Testis (tissue), 3 donors: ENCODE measurements around the gene FNDC5. TPM values are rescaled to one million over a fixed set of nuclear protein-coding genes. Genes with fewer than 3 reads are reported as not detected.

ENCODE experiments used
- DNase-seq: peaks from one replicate; pipeline ENCODE4 v3.0.0-alpha.2; 2019
- H3K27ac ChIP-seq, 2 donors: fragments of 200-600 bp; sonication (generic); one replicate each; pipeline ENCODE4 v1.5.1; 2019
- H3K27me3 ChIP-seq: fragments of 200-600 bp; sonication (generic); one replicate; pipeline ENCODE4 v1.5.1; 2019
- H3K36me3 ChIP-seq: fragments of 200-600 bp; sonication (generic); one replicate; pipeline ENCODE4 v1.5.1; 2017; ENCODE audit warnings: low read depth; ENCODE audit errors: missing control alignments
- H3K4me1 ChIP-seq: fragments of 200-600 bp; sonication (generic); one replicate; pipeline ENCODE4 v1.5.1; 2019
- H3K4me3 ChIP-seq, 2 donors: fragments of 200-600 bp; sonication (generic); one replicate each; pipeline ENCODE4 v1.5.1; 2017 to 2019
- H3K9me3 ChIP-seq: fragments of 200-600 bp; sonication (generic); one replicate; pipeline ENCODE4 v1.5.1; 2017
- CTCF ChIP-seq, 3 experiments: fragments of 450-650 bp in 2 of 3; fragments of 200-600 bp in 1 of 3; sonication (generic) in 1 of 3; IDR thresholded peaks; one replicate each; pipeline ENCODE4 v1.5.1; 2016 to 2019; ENCODE audit warnings: antibody characterized with exemption in 3 of 3, mild to moderate bottlenecking in 2 of 3, moderate library complexity in 1 of 3
- POLR2A ChIP-seq: fragments of 450-650 bp; IDR thresholded peaks from one replicate; pipeline ENCODE4 v1.6.1; 2017; ENCODE audit warnings: antibody characterized with exemption, mild to moderate bottlenecking, moderate library complexity
- WGBS, 2 donors: methylation state at CpG; one replicate each; pipeline ENCODE4 v1.1.5; 2018; 5-methylcytosine and 5-hydroxymethylcytosine counted together
- intact Hi-C: fragments of 100-400 bp; cut with DNase I; formaldehyde crosslinking; loops from one replicate; pipeline ENCODE4 v1.15.1; 2023; ENCODE audit warnings: low total_unique reads
- polyA plus RNA-seq: library from polyadenylated mRNA; stranded (reverse); fragments of 350-450 nt; fragmentation: Illumina TruSeq; extraction: RNeasy Lipid Tissue Mini Kit (QIAGEN cat#74804); gene quantifications from one replicate; pipeline ENCODE4 v1.2.3, GENCODE V29; 2014; ENCODE audit warnings: low read depth, low replicate concordance; ENCODE audit not compliant: insufficient read depth
- total RNA-seq, 2 donors: library from RNA; depleted of rRNA; stranded (reverse); fragments of >200 nt; gene quantifications; one replicate each; pipeline ENCODE4 v1.2.3, GENCODE V29; 2016

FNDC5 gene
- total and polyA plus RNA-seq, 3 donors from 2014 or later: 9.4 to 16.3 (median 11.3) TPM

- Histone ChIP-seq H3K4me3 (no peak overlapping the region), H3K36me3 (no peaks in the 10 kb centered on the region), H3K27ac (no peak overlapping the region), H3K9me3 (no peaks in the 10 kb centered on the region), H3K27me3 (no peaks in the 10 kb centered on the region), H3K4me1 (peaks cover 7% of the 10 kb centered on the region)
- DNase-seq: no peak
- TF ChIP-seq POLR2A: no peak
- TF ChIP-seq CTCF (IDR thresholded peaks at IDR 0.05): no peak
- intact Hi-C loops: no loop called here
- WGBS, 2 donors: 80 to 82% methylated on average over 1 to 6 of the region's 6 CpGs
Observed at GRCh38 chr1:32894681-32895080, 24.0 kb upstream of the FNDC5 start.

- intact Hi-C loops: no loop called here
- H3K4me3 ChIP-seq: peak overlapping the region in 1 of 2 donors; percentile 63
- no peak for TF ChIP-seq CTCF (IDR thresholded peaks at IDR 0.05)
- TF ChIP-seq POLR2A: no peak
- no peaks in the 10 kb centered on the region for H3K9me3 ChIP-seq
- no peaks in the 10 kb centered on the region for H3K36me3 ChIP-seq
- no peak overlapping the region for H3K27ac ChIP-seq
- H3K27me3 ChIP-seq: no peaks in the 10 kb centered on the region
- H3K4me1 ChIP-seq: peaks cover 7% of the 10 kb centered on the region
- DNase-seq: no peak
- 53 to 79% methylated on average over 5 to 8 of the region's 8 CpGs for WGBS, 2 donors
Observed at GRCh38 chr1:32894019-32894600, 23.4 kb upstream of the FNDC5 start.

GRCh38 chr1:32893198-32894018 lies 22.7 kb upstream of the FNDC5 start:
- DNase-seq: peak; percentile 54
- Histone ChIP-seq H3K36me3 (no peaks in the 10 kb centered on the region), H3K27me3 (no peaks in the 10 kb centered on the region), H3K4me3 (peak overlapping the region; percentile 48 to 63), H3K4me1 (peaks cover 7% of the 10 kb centered on the region), H3K9me3 (no peaks in the 10 kb centered on the region), H3K27ac (no peak overlapping the region)
- intact Hi-C loops: no loop called here
- 2% methylated on average over 19 to 58 of the region's 58 CpGs for WGBS, 2 donors
- no peak for TF ChIP-seq POLR2A
- TF ChIP-seq CTCF (IDR thresholded peaks at IDR 0.05): peak in 1 of 3 experiments; percentile 1

GRCh38 chr1:32892368-32893197 lies 21.9 kb upstream of the FNDC5 start:
- intact Hi-C loops: no loop called here
- H3K27ac ChIP-seq: no peak overlapping the region
- H3K36me3 ChIP-seq: no peaks in the 10 kb centered on the region
- no peaks in the 10 kb centered on the region for H3K27me3 ChIP-seq
- no peaks in the 10 kb centered on the region for H3K9me3 ChIP-seq
- WGBS, 2 donors: 17 to 22% methylated on average over 32 to 49 of the region's 49 CpGs
- peaks cover 7% of the 10 kb centered on the region for H3K4me1 ChIP-seq
- DNase-seq: peak; percentile 61
- no peak for TF ChIP-seq POLR2A
- TF ChIP-seq CTCF (IDR thresholded peaks at IDR 0.05): peak; percentile 14 to 54 (median 52)
- H3K4me3 ChIP-seq: peak overlapping the region; percentile 48 to 63
